GM06990 (cell line): ENCODE measurements around the gene BABAM2.

Experiments
- DNase-seq: peaks from one replicate; pipeline ENCODE4 v3.0.0-alpha.2; 2011; ENCODE audit not compliant: insufficient read length; ENCODE audit errors: extremely low read depth
- H3K27me3 ChIP-seq: replicated peaks from 2 replicates; pipeline ENCODE4 v1.6.0; 2011; ENCODE audit warnings: low read length; ENCODE audit not compliant: control insufficient read depth, insufficient read depth
- H3K36me3 ChIP-seq: 2 replicates; pipeline ENCODE4 v1.5.1; 2011; ENCODE audit warnings: low read length; ENCODE audit not compliant: control insufficient read depth, insufficient read depth
- H3K4me3 ChIP-seq: replicated peaks from 2 replicates; pipeline ENCODE4 v1.5.1; 2011; ENCODE audit warnings: low read depth, mild to moderate bottlenecking, control low read depth, low read length
- TF ChIP-seq, protein P1 (sequence below): IDR thresholded peaks from 2 replicates; pipeline ENCODE4 v1.5.1; 2011; ENCODE audit warnings: low read length, control low read depth, mild to moderate bottlenecking, inconsistent platforms; ENCODE audit not compliant: insufficient read depth, poor library complexity, severe bottlenecking

Gene BABAM2

GRCh38 chr2:28036307-28036706, 145.8 kb downstream of the BABAM2 start:
- Histone ChIP-seq H3K4me3 (no peak overlapping the region), H3K36me3 (no peaks in the 10 kb centered on the region), H3K27me3 (no peaks in the 10 kb centered on the region)
- TF ChIP-seq, protein P1, sequence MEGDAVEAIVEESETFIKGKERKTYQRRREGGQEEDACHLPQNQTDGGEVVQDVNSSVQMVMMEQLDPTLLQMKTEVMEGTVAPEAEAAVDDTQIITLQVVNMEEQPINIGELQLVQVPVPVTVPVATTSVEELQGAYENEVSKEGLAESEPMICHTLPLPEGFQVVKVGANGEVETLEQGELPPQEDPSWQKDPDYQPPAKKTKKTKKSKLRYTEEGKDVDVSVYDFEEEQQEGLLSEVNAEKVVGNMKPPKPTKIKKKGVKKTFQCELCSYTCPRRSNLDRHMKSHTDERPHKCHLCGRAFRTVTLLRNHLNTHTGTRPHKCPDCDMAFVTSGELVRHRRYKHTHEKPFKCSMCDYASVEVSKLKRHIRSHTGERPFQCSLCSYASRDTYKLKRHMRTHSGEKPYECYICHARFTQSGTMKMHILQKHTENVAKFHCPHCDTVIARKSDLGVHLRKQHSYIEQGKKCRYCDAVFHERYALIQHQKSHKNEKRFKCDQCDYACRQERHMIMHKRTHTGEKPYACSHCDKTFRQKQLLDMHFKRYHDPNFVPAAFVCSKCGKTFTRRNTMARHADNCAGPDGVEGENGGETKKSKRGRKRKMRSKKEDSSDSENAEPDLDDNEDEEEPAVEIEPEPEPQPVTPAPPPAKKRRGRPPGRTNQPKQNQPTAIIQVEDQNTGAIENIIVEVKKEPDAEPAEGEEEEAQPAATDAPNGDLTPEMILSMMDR = no peak
- no peak for DNase-seq

- H3K36me3 ChIP-seq = no peaks in the 10 kb centered on the region
- H3K4me3 ChIP-seq = no peak overlapping the region
- TF ChIP-seq, protein P1 = no peak
- no peak for DNase-seq
- H3K27me3 ChIP-seq = no peaks in the 10 kb centered on the region
Observed at GRCh38 chr2:28038722-28039121, 148.2 kb downstream of the BABAM2 start.

DNA sequence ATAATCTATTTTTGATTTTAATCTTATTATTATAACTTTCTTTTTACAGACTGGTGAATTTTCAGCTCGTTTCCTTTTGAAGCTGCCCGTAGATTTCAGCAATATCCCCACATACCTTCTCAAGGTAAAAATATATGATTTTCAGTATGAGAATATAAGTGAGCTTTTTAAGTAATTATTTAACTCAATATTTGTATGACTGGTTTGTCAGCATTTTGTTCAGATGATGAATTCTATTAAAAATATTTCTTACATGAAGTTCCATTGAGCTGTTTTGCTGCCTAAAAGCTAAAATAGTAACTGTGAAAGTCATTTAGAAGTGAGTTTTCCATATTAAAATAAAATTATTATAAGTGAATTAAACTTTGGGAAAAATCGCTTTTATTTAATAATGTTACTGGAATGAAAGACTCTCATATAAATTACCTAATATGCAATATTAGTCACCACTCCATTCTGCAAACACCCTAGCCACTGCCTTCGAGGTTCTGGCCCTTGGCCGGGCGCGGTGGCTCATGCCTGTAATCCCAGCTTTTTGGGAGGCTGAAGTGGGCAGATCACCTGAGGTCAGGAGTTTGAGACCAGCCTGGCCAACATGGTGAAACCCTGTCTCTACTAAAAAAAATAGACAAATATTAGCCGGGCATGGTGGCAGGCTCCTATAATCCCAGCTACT, 155.3 kb downstream of the BABAM2 start:
- Histone ChIP-seq H3K36me3 (no peaks in the 10 kb centered on the region), H3K27me3 (no peaks in the 10 kb centered on the region), H3K4me3 (no peak overlapping the region)
- TF ChIP-seq, protein P1 = no peak
- no peak for DNase-seq

GRCh38 chr2:28046921-28047320, 156.4 kb downstream of the BABAM2 start:
- DNase-seq = no peak
- H3K4me3 ChIP-seq = no peak overlapping the region

DNA sequence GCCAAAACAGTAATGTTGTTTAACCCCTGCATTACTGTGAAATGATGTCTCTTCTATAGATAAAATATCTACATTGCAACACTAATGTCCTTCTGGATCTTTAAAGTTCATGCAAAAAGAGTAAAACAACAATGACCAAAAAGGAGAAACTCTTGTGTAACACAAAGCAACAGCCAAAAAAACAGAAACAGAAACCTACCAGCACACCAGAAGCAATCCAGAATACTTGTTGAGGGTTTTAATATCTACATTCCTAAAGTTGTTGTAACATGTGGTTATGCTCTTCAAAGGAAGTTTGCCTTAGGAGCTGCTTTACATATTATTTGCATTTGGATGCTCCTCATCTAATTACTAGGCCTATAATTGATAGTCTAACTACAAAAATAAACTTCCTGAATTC, 157.2 kb downstream of the BABAM2 start:
- DNase-seq = no peak
- H3K4me3 ChIP-seq = no peak overlapping the region
- no peaks in the 10 kb centered on the region for H3K36me3 ChIP-seq
- H3K27me3 ChIP-seq = no peaks in the 10 kb centered on the region
- TF ChIP-seq, protein P1 = no peak

More at GRCh38 chr2:28046921-28047320, 156.4 kb downstream of the BABAM2 start:
- H3K36me3 ChIP-seq = no peaks in the 10 kb centered on the region
- TF ChIP-seq, protein P1 = no peak
- no peaks in the 10 kb centered on the region for H3K27me3 ChIP-seq

GRCh38 chr2:28048341-28048740, 157.8 kb downstream of the BABAM2 start:
- DNase-seq = no peak
- no peaks in the 10 kb centered on the region for H3K27me3 ChIP-seq
- TF ChIP-seq, protein P1 = no peak
- H3K36me3 ChIP-seq = no peaks in the 10 kb centered on the region
- no peak overlapping the region for H3K4me3 ChIP-seq
